ENCODE data around the gene SERPINI1.

The SERPINI1 gene

DNA sequence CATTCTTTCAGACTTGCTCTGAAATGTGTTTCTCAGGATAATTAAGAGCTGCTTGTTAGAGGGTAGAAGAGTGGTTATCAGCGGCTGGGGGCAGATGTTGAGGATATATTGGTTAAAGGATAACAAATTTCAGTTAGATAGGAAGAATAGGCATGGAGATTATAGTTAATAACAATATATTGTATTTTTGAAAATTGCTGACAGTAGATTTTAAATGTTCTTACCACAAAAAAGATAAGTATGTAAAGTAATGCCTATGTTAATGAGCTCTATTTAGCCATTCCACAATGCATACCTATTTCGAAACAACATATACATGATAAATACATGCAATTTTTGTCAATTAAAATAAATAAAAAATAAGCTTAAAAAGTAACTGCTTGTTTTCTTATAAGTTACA lies 123.3 kb downstream of the SERPINI1 start:
- H3K36me3 ChIP-seq (ENCODE audit: insufficient read depth, insufficient read length, low read length) = no peaks in the 10 kb centered on the region
- no peak overlapping the region for H3K9ac ChIP-seq (ENCODE audit: insufficient read length, low read depth)
- no peak overlapping the region for H3K4me3 ChIP-seq (ENCODE audit: insufficient read length, low read depth)
- no peaks in the 10 kb centered on the region for H3K9me3 ChIP-seq (ENCODE audit: insufficient read depth, low read length)
- TF ChIP-seq YY1 (IDR thresholded peaks at IDR 0.05; ENCODE audit: insufficient read depth, insufficient read length) (no peak), SUZ12 (IDR thresholded peaks at IDR 0.05; ENCODE audit: extremely low read depth, insufficient read depth, insufficient read length) (no peak), ZNF274 (IDR thresholded peaks at IDR 0.05; ENCODE audit: low read depth, low read length) (no peak)
- DNase-seq (ENCODE audit: low read depth, low spot score) = no peak
- no peaks in the 10 kb centered on the region for H3K4me1 ChIP-seq (ENCODE audit: insufficient read depth, insufficient read length)
- no peaks in the 10 kb centered on the region for H3K27me3 ChIP-seq (ENCODE audit: insufficient read depth, insufficient read length)

DNA sequence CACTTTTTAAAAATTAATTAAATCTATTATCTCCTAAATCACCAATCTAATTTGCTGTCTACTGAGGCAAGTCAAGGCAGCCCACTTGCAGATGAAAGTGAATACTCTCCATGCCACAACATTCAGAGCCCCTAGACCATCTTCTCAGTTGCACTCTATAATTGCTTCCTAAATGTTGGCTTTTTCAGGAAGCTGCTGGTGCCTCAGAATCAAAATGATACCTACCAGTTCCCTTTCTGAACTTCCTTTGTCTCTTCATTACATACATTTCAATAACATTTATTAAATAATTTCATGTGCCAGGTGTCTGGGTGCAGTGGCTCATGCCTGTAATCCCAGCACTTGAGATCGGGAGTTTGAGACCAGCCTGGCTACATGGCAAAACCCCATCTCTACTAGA lies 124.1 kb downstream of the SERPINI1 start:
- DNase-seq (ENCODE audit: low read depth, low spot score) = no peak
- H3K9ac ChIP-seq (ENCODE audit: insufficient read length, low read depth) = no peak overlapping the region
- no peaks in the 10 kb centered on the region for H3K4me1 ChIP-seq (ENCODE audit: insufficient read depth, insufficient read length)
- no peaks in the 10 kb centered on the region for H3K9me3 ChIP-seq (ENCODE audit: insufficient read depth, low read length)
- no peak overlapping the region for H3K4me3 ChIP-seq (ENCODE audit: insufficient read length, low read depth)
- H3K36me3 ChIP-seq (ENCODE audit: insufficient read depth, insufficient read length, low read length) = no peaks in the 10 kb centered on the region
- TF ChIP-seq SUZ12 (IDR thresholded peaks at IDR 0.05; ENCODE audit: extremely low read depth, insufficient read depth, insufficient read length) = no peak
- TF ChIP-seq ZNF274 (IDR thresholded peaks at IDR 0.05; ENCODE audit: low read depth, low read length) = no peak
- TF ChIP-seq YY1 (IDR thresholded peaks at IDR 0.05; ENCODE audit: insufficient read depth, insufficient read length) = no peak
- no peaks in the 10 kb centered on the region for H3K27me3 ChIP-seq (ENCODE audit: insufficient read depth, insufficient read length)

DNA sequence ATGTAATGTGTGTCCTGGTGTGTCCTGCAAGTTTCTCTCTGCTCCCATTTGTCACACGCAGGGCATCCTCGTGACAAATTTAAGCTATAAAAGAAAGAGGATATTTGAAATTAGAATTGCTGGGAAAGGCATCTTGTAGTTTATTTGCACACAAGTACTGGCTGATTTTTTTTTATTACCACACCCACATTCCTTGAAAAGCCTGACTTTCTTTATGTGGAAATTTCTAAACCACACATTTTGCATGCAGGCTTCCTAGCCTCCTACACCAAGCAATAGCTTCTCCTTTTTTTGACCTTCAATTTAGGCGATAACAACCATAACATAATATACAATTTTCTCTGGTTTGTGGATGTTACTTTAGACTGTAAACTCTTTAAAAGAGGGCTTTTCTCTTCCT lies 126.1 kb downstream of the SERPINI1 start:
- H3K27me3 ChIP-seq (ENCODE audit: insufficient read depth, insufficient read length) = no peaks in the 10 kb centered on the region
- TF ChIP-seq YY1 (IDR thresholded peaks at IDR 0.05; ENCODE audit: insufficient read depth, insufficient read length) (no peak), SUZ12 (IDR thresholded peaks at IDR 0.05; ENCODE audit: extremely low read depth, insufficient read depth, insufficient read length) (no peak), ZNF274 (IDR thresholded peaks at IDR 0.05; ENCODE audit: low read depth, low read length) (no peak)
- no peak overlapping the region for H3K4me3 ChIP-seq (ENCODE audit: insufficient read length, low read depth)
- H3K9ac ChIP-seq (ENCODE audit: insufficient read length, low read depth) = no peak overlapping the region
- H3K9me3 ChIP-seq (ENCODE audit: insufficient read depth, low read length) = no peaks in the 10 kb centered on the region
- H3K4me1 ChIP-seq (ENCODE audit: insufficient read depth, insufficient read length) = no peaks in the 10 kb centered on the region
- H3K36me3 ChIP-seq (ENCODE audit: insufficient read depth, insufficient read length, low read length) = no peaks in the 10 kb centered on the region
- DNase-seq (ENCODE audit: low read depth, low spot score) = no peak

DNA sequence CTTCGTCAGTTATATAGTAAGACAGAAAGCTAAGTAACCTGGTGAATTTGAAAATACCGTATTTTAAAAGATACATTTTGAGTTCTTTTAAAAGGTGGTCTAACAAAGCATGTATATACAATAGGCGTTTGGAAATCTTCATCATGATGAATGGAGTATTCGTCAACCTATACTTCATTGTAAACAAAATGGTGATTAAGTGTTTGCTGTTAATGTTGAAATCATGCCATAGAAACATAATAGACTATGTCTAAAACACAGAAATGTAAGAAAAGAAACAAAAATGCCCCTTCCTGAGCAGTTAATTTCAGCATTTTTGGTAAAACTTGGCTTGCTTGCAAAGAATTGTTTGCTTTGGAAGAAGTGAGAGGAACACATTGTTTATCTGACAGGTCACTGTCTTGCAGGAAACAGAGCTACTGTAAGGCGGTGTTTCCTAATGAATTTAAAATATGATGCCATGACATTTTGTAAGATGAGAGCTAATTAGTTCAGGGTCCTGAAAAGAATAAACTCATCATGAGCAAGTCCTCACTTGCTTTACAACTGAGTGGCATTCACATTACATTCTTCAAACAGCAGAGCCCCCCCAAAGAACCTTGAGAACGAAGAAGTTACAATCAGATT lies 126.7 kb downstream of the SERPINI1 start:
- no peaks in the 10 kb centered on the region for H3K27me3 ChIP-seq (ENCODE audit: insufficient read depth, insufficient read length)
- no peak overlapping the region for H3K4me3 ChIP-seq (ENCODE audit: insufficient read length, low read depth)
- no peaks in the 10 kb centered on the region for H3K36me3 ChIP-seq (ENCODE audit: insufficient read depth, insufficient read length, low read length)
- DNase-seq (ENCODE audit: low read depth, low spot score) = no peak
- H3K4me1 ChIP-seq (ENCODE audit: insufficient read depth, insufficient read length) = no peaks in the 10 kb centered on the region
- TF ChIP-seq YY1 (IDR thresholded peaks at IDR 0.05; ENCODE audit: insufficient read depth, insufficient read length) = no peak
- no peak for TF ChIP-seq SUZ12 (IDR thresholded peaks at IDR 0.05; ENCODE audit: extremely low read depth, insufficient read depth, insufficient read length)
- TF ChIP-seq ZNF274 (IDR thresholded peaks at IDR 0.05; ENCODE audit: low read depth, low read length) = no peak
- no peaks in the 10 kb centered on the region for H3K9me3 ChIP-seq (ENCODE audit: insufficient read depth, low read length)
- H3K9ac ChIP-seq (ENCODE audit: insufficient read length, low read depth) = no peak overlapping the region

DNA sequence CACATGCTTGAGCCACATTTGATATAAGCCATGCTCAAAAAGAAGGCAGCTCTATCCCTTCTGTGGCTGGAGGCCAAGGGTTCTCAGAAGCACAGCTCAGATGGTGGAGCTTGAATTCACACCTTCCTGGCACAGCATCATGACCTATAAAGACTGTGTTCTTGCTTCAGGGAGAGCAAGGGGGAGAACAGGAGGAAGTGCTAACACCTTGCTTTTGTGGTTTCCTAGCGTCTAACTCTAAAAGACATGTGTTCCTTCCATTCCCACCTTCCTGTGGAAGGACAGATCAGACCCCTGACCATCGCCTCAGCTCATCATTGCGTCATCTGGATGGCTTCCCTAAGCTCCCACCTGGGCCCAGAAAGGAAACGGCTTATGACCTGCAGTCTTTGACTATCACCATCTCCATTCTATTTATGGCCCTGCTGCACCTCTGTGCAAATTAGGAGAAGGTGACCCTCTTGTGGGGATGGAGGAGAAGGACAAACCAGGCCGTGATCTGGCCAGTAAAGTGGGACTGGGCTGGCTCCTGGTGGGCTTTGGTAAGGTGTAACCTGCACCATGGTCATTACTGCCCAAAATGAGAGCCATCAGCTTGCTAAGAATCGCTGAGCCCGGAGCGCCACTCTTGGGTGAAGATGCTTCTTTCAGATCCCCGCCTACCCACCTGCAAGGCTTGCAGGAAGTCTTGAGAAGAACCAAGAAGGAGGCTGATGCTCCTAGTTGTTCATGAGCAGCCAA lies 128.5 kb downstream of the SERPINI1 start:
- no peak for TF ChIP-seq SUZ12 (IDR thresholded peaks at IDR 0.05; ENCODE audit: extremely low read depth, insufficient read depth, insufficient read length)
- no peak for TF ChIP-seq YY1 (IDR thresholded peaks at IDR 0.05; ENCODE audit: insufficient read depth, insufficient read length)
- no peak for TF ChIP-seq ZNF274 (IDR thresholded peaks at IDR 0.05; ENCODE audit: low read depth, low read length)

DNA sequence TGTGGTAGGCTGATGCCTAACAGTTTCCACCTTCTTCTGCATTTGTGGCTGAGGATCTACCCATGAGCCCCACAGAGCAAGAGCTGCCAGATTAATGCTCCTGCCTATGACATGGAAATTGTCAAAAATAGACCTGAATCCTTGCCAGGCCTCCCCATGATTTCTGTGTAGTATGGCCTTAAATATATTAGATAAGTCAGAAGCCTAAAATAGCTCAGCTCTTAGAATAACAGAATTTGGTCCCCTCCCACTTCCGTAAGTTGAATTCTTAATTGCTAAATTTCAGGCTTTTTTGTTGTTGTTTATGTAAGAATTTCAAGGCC lies 129.0 kb downstream of the SERPINI1 start:
- no peaks in the 10 kb centered on the region for H3K27me3 ChIP-seq (ENCODE audit: insufficient read depth, insufficient read length)
- H3K9ac ChIP-seq (ENCODE audit: insufficient read length, low read depth) = no peak overlapping the region
- no peaks in the 10 kb centered on the region for H3K9me3 ChIP-seq (ENCODE audit: insufficient read depth, low read length)
- H3K4me3 ChIP-seq (ENCODE audit: insufficient read length, low read depth) = no peak overlapping the region
- no peaks in the 10 kb centered on the region for H3K4me1 ChIP-seq (ENCODE audit: insufficient read depth, insufficient read length)
- TF ChIP-seq ZNF274 (IDR thresholded peaks at IDR 0.05; ENCODE audit: low read depth, low read length) (no peak), SUZ12 (IDR thresholded peaks at IDR 0.05; ENCODE audit: extremely low read depth, insufficient read depth, insufficient read length) (no peak), YY1 (IDR thresholded peaks at IDR 0.05; ENCODE audit: insufficient read depth, insufficient read length) (no peak)
- DNase-seq (ENCODE audit: low read depth, low spot score) = no peak
- H3K36me3 ChIP-seq (ENCODE audit: insufficient read depth, insufficient read length, low read length) = no peaks in the 10 kb centered on the region

More for the DNA sequence above, 128.5 kb downstream of the SERPINI1 start:
- Histone ChIP-seq H3K4me1 (ENCODE audit: insufficient read depth, insufficient read length) (no peaks in the 10 kb centered on the region), H3K36me3 (ENCODE audit: insufficient read depth, insufficient read length, low read length) (no peaks in the 10 kb centered on the region), H3K9me3 (ENCODE audit: insufficient read depth, low read length) (no peaks in the 10 kb centered on the region), H3K4me3 (ENCODE audit: insufficient read length, low read depth) (no peak overlapping the region), H3K9ac (ENCODE audit: insufficient read length, low read depth) (no peak overlapping the region), H3K27me3 (ENCODE audit: insufficient read depth, insufficient read length) (no peaks in the 10 kb centered on the region)
- DNase-seq (ENCODE audit: low read depth, low spot score) = no peak

DNA sequence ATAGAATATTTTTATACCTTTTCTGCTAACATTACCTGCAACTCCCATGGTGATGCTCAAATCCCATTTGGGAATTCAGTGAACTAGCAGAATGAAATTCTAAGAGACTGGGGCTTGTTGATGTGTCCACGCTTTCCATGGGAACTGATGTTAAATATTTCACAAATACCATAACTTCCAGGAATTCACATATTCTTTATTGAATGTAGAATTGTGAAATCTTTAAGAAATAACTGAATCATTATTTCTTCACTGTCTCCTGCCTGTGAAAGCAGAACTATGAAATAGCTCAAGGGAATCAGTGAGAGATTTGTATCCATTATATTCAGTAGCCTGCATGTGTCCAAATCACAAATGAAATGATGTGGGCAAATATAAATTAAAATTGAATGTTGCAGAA lies 130.8 kb downstream of the SERPINI1 start:
- Histone ChIP-seq H3K27me3 (ENCODE audit: insufficient read depth, insufficient read length) (no peaks in the 10 kb centered on the region), H3K4me1 (ENCODE audit: insufficient read depth, insufficient read length) (no peaks in the 10 kb centered on the region), H3K9me3 (ENCODE audit: insufficient read depth, low read length) (no peaks in the 10 kb centered on the region), H3K36me3 (ENCODE audit: insufficient read depth, insufficient read length, low read length) (no peaks in the 10 kb centered on the region), H3K9ac (ENCODE audit: insufficient read length, low read depth) (no peak overlapping the region), H3K4me3 (ENCODE audit: insufficient read length, low read depth) (no peak overlapping the region)
- TF ChIP-seq ZNF274 (IDR thresholded peaks at IDR 0.05; ENCODE audit: low read depth, low read length) (no peak), YY1 (IDR thresholded peaks at IDR 0.05; ENCODE audit: insufficient read depth, insufficient read length) (no peak), SUZ12 (IDR thresholded peaks at IDR 0.05; ENCODE audit: extremely low read depth, insufficient read depth, insufficient read length) (no peak)
- DNase-seq (ENCODE audit: low read depth, low spot score) = no peak
